SK-N-SH (cell line): Measurements from ENCODE around the gene STAP2. TPM values are rescaled to one million over a fixed set of nuclear protein-coding genes. Genes with fewer than 3 reads are reported as not detected.

Source experiments
- CTCF ChIA-PET: fragments of 300-600, 350-600 bp; formaldehyde crosslinking; extraction: SDS; loops from one replicate; lab custom pipeline; 2021; lab: Yijun Ruan, JAX
- POLR2A ChIA-PET: fragments of 350-600 bp; sonication (Branson Sonifier 250); formaldehyde crosslinking; extraction: SDS; loops from one replicate; lab custom pipeline; 2020; ENCODE audit warnings: antibody characterized with exemption, inconsistent platforms; lab: Yijun Ruan, JAX
- DNase-seq: peaks from one replicate; pipeline ENCODE4 v3.0.0; 2012
- H2AFZ ChIP-seq: fragments of 200-600 bp; sonication (generic); 2 replicates; pipeline ENCODE4 v1.8.1; 2016; ENCODE audit warnings: antibody characterized with exemption, mild to moderate bottlenecking, low read depth
- H3F3A ChIP-seq: fragments of 200-600 bp; sonication (generic); replicated peaks from 2 replicates; pipeline ENCODE3; 2016; ENCODE audit warnings: antibody characterized with exemption, mild to moderate bottlenecking; ENCODE audit not compliant: insufficient read depth
- H3K27ac ChIP-seq, 2 experiments: fragments of 200-500 bp in 1 of 2; fragments of 200-600 bp in 1 of 2; sonication (Bioruptor generic) in 1 of 2; sonication (generic), shearing (Covaris generic) in 1 of 2; 2 replicates each; pipeline versions ENCODE4 v1.5.1 to v1.6.1; 2014 to 2016; ENCODE audit warnings: low read depth in 2 of 2, inconsistent platforms in 1 of 2, low read length in 1 of 2, mild to moderate bottlenecking in 1 of 2, mixed read lengths in 1 of 2
- H3K27me3 ChIP-seq: fragments of 200-600 bp; sonication (generic), shearing (Covaris generic); 2 replicates; pipeline ENCODE4 v1.6.1; 2016; ENCODE audit warnings: mixed run types; ENCODE audit not compliant: insufficient read depth
- H3K36me3 ChIP-seq, 2 experiments: fragments of 200-500 bp in 1 of 2; fragments of 200-600 bp in 1 of 2; sonication (Bioruptor generic) in 1 of 2; sonication (generic) in 1 of 2; replicated peaks in 1 of 2; 2 replicates each; pipeline versions ENCODE3 to v1.5.1; 2014 to 2016; ENCODE audit warnings: low read length in 1 of 2, mild to moderate bottlenecking in 1 of 2; ENCODE audit not compliant: insufficient read depth in 2 of 2, control insufficient read depth in 1 of 2
- H3K4me1 ChIP-seq, 2 experiments: fragments of 200-500 bp in 1 of 2; fragments of 200-600 bp in 1 of 2; sonication (Bioruptor generic) in 1 of 2; sonication (generic), shearing (Covaris generic) in 1 of 2; 2 replicates each; pipeline versions ENCODE4 v1.5.1 to v1.6.1; 2014 to 2016; ENCODE audit warnings: low read depth in 1 of 2, low read length in 1 of 2, mixed run types in 1 of 2; ENCODE audit not compliant: insufficient read depth in 2 of 2, control insufficient read depth in 1 of 2
- H3K4me2 ChIP-seq: fragments of 200-600 bp; sonication (generic), shearing (Covaris generic); 2 replicates; pipeline ENCODE4 v1.6.1; 2017; ENCODE audit warnings: mixed run types
- H3K4me3 ChIP-seq, 2 experiments: fragments of 200-500 bp in 1 of 2; fragments of 200-600 bp in 1 of 2; sonication (Bioruptor generic) in 1 of 2; sonication (generic), shearing (Covaris generic) in 1 of 2; 2 replicates each; pipeline versions ENCODE4 v1.5.1 to v1.8.1; 2014 to 2016; ENCODE audit warnings: low read depth in 2 of 2, inconsistent platforms in 1 of 2, low read length in 1 of 2, mild to moderate bottlenecking in 1 of 2, mixed read lengths in 1 of 2, moderate library complexity in 1 of 2
- H3K79me2 ChIP-seq: fragments of 200-600 bp; sonication (generic); 2 replicates; pipeline ENCODE4 v1.8.1; 2017; ENCODE audit warnings: mild to moderate bottlenecking; ENCODE audit not compliant: insufficient read depth
- H3K9ac ChIP-seq: fragments of 200-600 bp; sonication (generic); 2 replicates; pipeline ENCODE4 v1.6.1; 2017; ENCODE audit warnings: mixed run types
- H3K9me2 ChIP-seq: fragments of 200-600 bp; sonication (generic); 2 replicates; pipeline ENCODE4 v1.6.1; 2017; ENCODE audit warnings: mixed run types
- H3K9me3 ChIP-seq: fragments of 200-600 bp; sonication (generic); 2 replicates; pipeline ENCODE4 v1.6.1; 2017; ENCODE audit warnings: mixed run types, mild to moderate bottlenecking, moderate library complexity
- H4K20me1 ChIP-seq: fragments of 200-600 bp; sonication (generic); 2 replicates; pipeline ENCODE4 v1.6.1; 2017; ENCODE audit warnings: mild to moderate bottlenecking, mixed run types; ENCODE audit not compliant: insufficient read depth
- CHD2 ChIP-seq: fragments of 150-350 bp; IDR thresholded peaks from 2 replicates; pipeline ENCODE4 v1.6.1; 2018; ENCODE audit warnings: low read length; ENCODE audit not compliant: partially characterized antibody
- EP300 ChIP-seq, 2 experiments: IDR thresholded peaks; 2 replicates each; pipeline versions ENCODE4 v1.4.0 to v1.6.1; 2012; ENCODE audit warnings: borderline replicate concordance in 1 of 2, low read depth in 1 of 2, low read length in 1 of 2
- FOXM1 ChIP-seq: IDR thresholded peaks from 2 replicates; pipeline ENCODE4 v1.4.0; 2012; ENCODE audit warnings: low read depth, mild to moderate bottlenecking
- GABPA ChIP-seq: IDR thresholded peaks from 2 replicates; pipeline ENCODE4 v1.4.0; 2012; ENCODE audit warnings: low read depth, mild to moderate bottlenecking
- GATA2 ChIP-seq: sonication (generic); formaldehyde crosslinking; IDR thresholded peaks from 2 replicates; pipeline ENCODE4 v1.5.0; 2020; ENCODE audit warnings: mild to moderate bottlenecking, missing genetic modification reagents
- MEF2A ChIP-seq: IDR thresholded peaks from 2 replicates; pipeline ENCODE4 v1.4.0; 2012; ENCODE audit warnings: low read depth, borderline replicate concordance
- MXI1 ChIP-seq: IDR thresholded peaks from 2 replicates; pipeline ENCODE4 v1.6.1; 2012; ENCODE audit warnings: mild to moderate bottlenecking, low read depth, low read length, improper control_type of control experiment
- NFIC ChIP-seq: IDR thresholded peaks from 2 replicates; pipeline ENCODE4 v1.4.0; 2012; ENCODE audit warnings: borderline replicate concordance
- NRF1 ChIP-seq: IDR thresholded peaks from 2 replicates; pipeline ENCODE4 v1.6.1; 2012; ENCODE audit warnings: low read depth, mild to moderate bottlenecking, low read length
- PBX3 ChIP-seq: IDR thresholded peaks from 2 replicates; pipeline ENCODE4; 2012
- RAD21 ChIP-seq: IDR thresholded peaks from 2 replicates; pipeline ENCODE4 v1.6.1; 2012; ENCODE audit warnings: mild to moderate bottlenecking, low read length
- RFX5 ChIP-seq: IDR thresholded peaks from 2 replicates; pipeline ENCODE4 v1.6.1; 2012; ENCODE audit warnings: mild to moderate bottlenecking, improper control_type of control experiment, low read length
- TCF12 ChIP-seq: IDR thresholded peaks from 2 replicates; pipeline ENCODE4 v1.4.0; 2012
- TEAD4 ChIP-seq: IDR thresholded peaks from 2 replicates; pipeline ENCODE4 v1.4.0; 2012; ENCODE audit warnings: mild to moderate bottlenecking, borderline replicate concordance; ENCODE audit not compliant: insufficient read depth
- WGBS: methylation state at CpG from one replicate; pipeline ENCODE4 v1.1.6; 2017; ENCODE audit warnings: low lambda C conversion rate; 5-methylcytosine and 5-hydroxymethylcytosine counted together
- polyA plus RNA-seq, 3 experiments: library from polyadenylated mRNA; depleted of rRNA; stranded (reverse); fragments of >200 nt; gene quantifications; 2 replicates each; pipeline ENCODE4 v1.2.3, GENCODE V29; 2012
- TF ChIP-seq, protein P1 (sequence below): IDR thresholded peaks from 2 replicates; pipeline ENCODE4 v1.4.0; 2012; ENCODE audit warnings: low read depth, borderline replicate concordance
- TF ChIP-seq, protein P2 (sequence below): fragments of 150-350 bp; IDR thresholded peaks from 2 replicates; pipeline ENCODE4 v1.6.1; 2017; ENCODE audit warnings: antibody characterized with exemption, low read length, low read depth, borderline replicate concordance

STAP2 gene
- polyA plus RNA-seq, 1 of the 3 experiments (the other 2 are of a cell fraction), result 7.6 TPM

GRCh38 chr19:4295972-4296771, 42.5 kb downstream of the STAP2 start:
- no peak overlapping the region for H3K4me2 ChIP-seq
- no peak overlapping the region for H2AFZ ChIP-seq
- no peaks in the 10 kb centered on the region for H3F3A ChIP-seq
- H3K4me3 ChIP-seq, result no peak overlapping the region
- H4K20me1 ChIP-seq, result no peaks in the 10 kb centered on the region
- no peaks in the 10 kb centered on the region for H3K79me2 ChIP-seq
- POLR2A ChIA-PET, result interaction anchor here (0.6 to 1.6 kb wide), 5 partner anchors 11 to 46 kb away, joined by 3 to 7 read pairs (median 3); no protein-coding TSS in a partner anchor
- H3K27ac ChIP-seq, result peak overlapping the region in 1 of 2 experiments; percentile 24; a peak in 2 of 4 replicates
- DNase-seq, result peak; percentile 90
- no peaks in the 10 kb centered on the region for H3K9me3 ChIP-seq
- H3K9me2 ChIP-seq, result no peaks in the 10 kb centered on the region
- no peaks in the 10 kb centered on the region for H3K36me3 ChIP-seq
- H3K9ac ChIP-seq, result no peak overlapping the region
- H3K4me1 ChIP-seq, result peaks cover 0 to 14% of the 10 kb centered on the region in 2 experiments; a peak in 1 of 4 replicates
- TF ChIP-seq PBX3, result no peak
- TF ChIP-seq MEF2A, result no peak
- TF ChIP-seq TCF12, result no peak
- no peak for TF ChIP-seq FOXM1
- no peak; the same call in 1 of the 2 replicates for TF ChIP-seq RAD21
- no peak for TF ChIP-seq NRF1
- TF ChIP-seq, protein P1, sequence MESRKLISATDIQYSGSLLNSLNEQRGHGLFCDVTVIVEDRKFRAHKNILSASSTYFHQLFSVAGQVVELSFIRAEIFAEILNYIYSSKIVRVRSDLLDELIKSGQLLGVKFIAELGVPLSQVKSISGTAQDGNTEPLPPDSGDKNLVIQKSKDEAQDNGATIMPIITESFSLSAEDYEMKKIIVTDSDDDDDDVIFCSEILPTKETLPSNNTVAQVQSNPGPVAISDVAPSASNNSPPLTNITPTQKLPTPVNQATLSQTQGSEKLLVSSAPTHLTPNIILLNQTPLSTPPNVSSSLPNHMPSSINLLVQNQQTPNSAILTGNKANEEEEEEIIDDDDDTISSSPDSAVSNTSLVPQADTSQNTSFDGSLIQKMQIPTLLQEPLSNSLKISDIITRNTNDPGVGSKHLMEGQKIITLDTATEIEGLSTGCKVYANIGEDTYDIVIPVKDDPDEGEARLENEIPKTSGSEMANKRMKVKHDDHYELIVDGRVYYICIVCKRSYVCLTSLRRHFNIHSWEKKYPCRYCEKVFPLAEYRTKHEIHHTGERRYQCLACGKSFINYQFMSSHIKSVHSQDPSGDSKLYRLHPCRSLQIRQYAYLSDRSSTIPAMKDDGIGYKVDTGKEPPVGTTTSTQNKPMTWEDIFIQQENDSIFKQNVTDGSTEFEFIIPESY, result no peak
- no peak for TF ChIP-seq TEAD4
- no peak for TF ChIP-seq NFIC
- peak in 1 of 2 experiments; percentile 30; a peak in 1 of 4 replicates for TF ChIP-seq EP300 (IDR thresholded peaks at IDR 0.05; ENCODE audit: borderline replicate concordance in 1 of 2, low read depth in 1 of 2, low read length in 1 of 2)
- TF ChIP-seq GATA2, result no peak
- peak; percentile 58 for TF ChIP-seq CHD2
- peak; percentile 79 for TF ChIP-seq MXI1
- peak; percentile 10; the same call in 1 of the 2 replicates for TF ChIP-seq RFX5
- no peak for TF ChIP-seq GABPA
- TF ChIP-seq, protein P2, sequence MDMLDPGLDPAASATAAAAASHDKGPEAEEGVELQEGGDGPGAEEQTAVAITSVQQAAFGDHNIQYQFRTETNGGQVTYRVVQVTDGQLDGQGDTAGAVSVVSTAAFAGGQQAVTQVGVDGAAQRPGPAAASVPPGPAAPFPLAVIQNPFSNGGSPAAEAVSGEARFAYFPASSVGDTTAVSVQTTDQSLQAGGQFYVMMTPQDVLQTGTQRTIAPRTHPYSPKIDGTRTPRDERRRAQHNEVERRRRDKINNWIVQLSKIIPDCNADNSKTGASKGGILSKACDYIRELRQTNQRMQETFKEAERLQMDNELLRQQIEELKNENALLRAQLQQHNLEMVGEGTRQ, result no peak; the same call in 1 of the 2 replicates
- no peaks in the 10 kb centered on the region for H3K27me3 ChIP-seq
- CTCF ChIA-PET, result interaction anchor here (0.8 to 2.5 kb wide), 6 partner anchors 9 to 57 kb away, joined by 3 to 12 read pairs (median 4); partner anchors contain the start of genes FSD1 and YJU2
- WGBS, result 40% methylated on average over 10 of the region's 14 CpGs
